Astrocyte of the hippocampus (primary cell): ENCODE data around the gene FDXACB1.
"Not testable (repeated sequence)": the region's sequence is repeated elsewhere in the genome, so short reads cannot be mapped to it uniquely, and the experiment has no call there.

Experiments used
- DNase-seq: peaks from one replicate; pipeline ENCODE4 v3.0.0; 2011; ENCODE audit warnings: low read depth, low spot score

Gene FDXACB1

GRCh38 chr11:111910676-111911562 lies 32.0 kb upstream of the FDXACB1 start:
- no peak for DNase-seq

- no peak for DNase-seq
Observed at GRCh38 chr11:111909378-111909777, 30.4 kb upstream of the FDXACB1 start.

GRCh38 chr11:111908639-111909305 lies 29.8 kb upstream of the FDXACB1 start:
- DNase-seq = no peak

GRCh38 chr11:111906680-111907079 lies 27.7 kb upstream of the FDXACB1 start:
- no peak for DNase-seq

GRCh38 chr11:111905411-111905810 lies 26.4 kb upstream of the FDXACB1 start:
- no peak for DNase-seq

- no peak for DNase-seq
Observed at GRCh38 chr11:111886844-111887243, 7.9 kb upstream of the FDXACB1 start.

- no peak for DNase-seq
Observed at GRCh38 chr11:111886032-111886431, 7.1 kb upstream of the FDXACB1 start.

GRCh38 chr11:111885053-111885452 lies 6.1 kb upstream of the FDXACB1 start:
- DNase-seq = not testable (repeated sequence)

- DNase-seq = no peak
Observed at GRCh38 chr11:111882202-111882601, 3.2 kb upstream of the FDXACB1 start.

GRCh38 chr11:111879637-111879960 lies 634 bp upstream of the FDXACB1 start:
- no peak for DNase-seq

GRCh38 chr11:111878385-111878848 lies 548 bp downstream of the FDXACB1 start:
- no peak for DNase-seq

- no peak for DNase-seq
Observed at GRCh38 chr11:111871693-111872161, 7.2 kb downstream of the FDXACB1 start.

- DNase-seq = peak; percentile 92
Observed at GRCh38 chr11:111870886-111871692, 7.9 kb downstream of the FDXACB1 start, which contains the start of gene ALG9. ALG9 (minus strand) TSS chr11:111871581; CDS start chr11:111871482, 99 bp downstream.

GRCh38 chr11:111870522-111870885 lies 8.5 kb downstream of the FDXACB1 start:
- no peak for DNase-seq

- DNase-seq = no peak
Observed at GRCh38 chr11:111870113-111870512, 8.9 kb downstream of the FDXACB1 start.

- no peak for DNase-seq
Observed at GRCh38 chr11:111860257-111860656, 18.7 kb downstream of the FDXACB1 start.

- DNase-seq = no peak
Observed at GRCh38 chr11:111855506-111855905, 23.5 kb downstream of the FDXACB1 start.

GRCh38 chr11:111852103-111852502 lies 26.9 kb downstream of the FDXACB1 start:
- DNase-seq = no peak

- DNase-seq = peak; percentile 34
Observed at GRCh38 chr11:111851636-111852035, 27.3 kb downstream of the FDXACB1 start.

GRCh38 chr11:111851067-111851466 lies 27.9 kb downstream of the FDXACB1 start:
- DNase-seq = no peak

GRCh38 chr11:111849631-111850030 lies 29.3 kb downstream of the FDXACB1 start:
- DNase-seq = no peak

- DNase-seq = peak; percentile 79
Observed at GRCh38 chr11:111846636-111847035, 32.3 kb downstream of the FDXACB1 start.
